NCI-H774 (cell line): ENCODE data around the gene DGKZ.
"Not testable (repeated sequence)": the region's sequence is repeated elsewhere in the genome, so short reads cannot be mapped to it uniquely, and the experiment has no call there.

ENCODE experiments used
- DNase-seq: peaks from one replicate; lab custom pipeline; 2025; lab: John Stamatoyannopoulos, UW

Gene DGKZ

GRCh38 chr11:46346886-46347636 is at the start of gene DGKZ:
Gene DGKZ, plus strand, starts transcription at chr11:46347463. Its CDS starts 197 bp downstream, at chr11:46347660.
- DNase-seq, result peak; percentile 84

GRCh38 chr11:46298699-46299433 is 48.4 kb upstream of the DGKZ start:
- DNase-seq, result no peak

GRCh38 chr11:46299451-46299961 is 47.8 kb upstream of the DGKZ start:
- DNase-seq, result no peak

- no peak for DNase-seq
Observed at GRCh38 chr11:46300270-46300669, 47.0 kb upstream of the DGKZ start.

GRCh38 chr11:46302866-46303265 is 44.4 kb upstream of the DGKZ start:
- DNase-seq, result no peak

GRCh38 chr11:46304036-46304435 is 43.2 kb upstream of the DGKZ start:
- DNase-seq, result not testable (repeated sequence)

GRCh38 chr11:46304605-46305179 is 42.6 kb upstream of the DGKZ start:
- no peak for DNase-seq

- DNase-seq, result no peak
Observed at GRCh38 chr11:46305295-46305694, 42.0 kb upstream of the DGKZ start.

GRCh38 chr11:46306296-46306853 is 40.9 kb upstream of the DGKZ start:
- no peak for DNase-seq

- no peak for DNase-seq
Observed at GRCh38 chr11:46307369-46307768, 39.9 kb upstream of the DGKZ start.

GRCh38 chr11:46307785-46308341 is 39.4 kb upstream of the DGKZ start:
- no peak for DNase-seq

GRCh38 chr11:46308631-46309419 is 38.4 kb upstream of the DGKZ start:
- DNase-seq, result peak; percentile 20

- no peak for DNase-seq
Observed at GRCh38 chr11:46309814-46310259, 37.4 kb upstream of the DGKZ start.

GRCh38 chr11:46315033-46315738 is 32.1 kb upstream of the DGKZ start:
- peak; percentile 51 for DNase-seq

GRCh38 chr11:46315783-46316563 is 31.3 kb upstream of the DGKZ start:
- no peak for DNase-seq

- no peak for DNase-seq
Observed at GRCh38 chr11:46319074-46319453, 28.2 kb upstream of the DGKZ start.

- no peak for DNase-seq
Observed at GRCh38 chr11:46321757-46322156, 25.5 kb upstream of the DGKZ start.

GRCh38 chr11:46322759-46323158 is 24.5 kb upstream of the DGKZ start:
- no peak for DNase-seq

- no peak for DNase-seq
Observed at GRCh38 chr11:46326813-46327416, 20.3 kb upstream of the DGKZ start.
